HG03558 (cell line): ENCODE data around the gene C6orf89.

Experiments used
- ATAC-seq: cut with Tn5 transposase; IDR thresholded peaks from one replicate; pipeline ENCODE4 v1.9.1; 2021; ENCODE audit warnings: moderate number of reproducible peaks; ENCODE audit not compliant: unreplicated experiment; ENCODE audit errors: extremely low read depth

Gene C6orf89

GRCh38 chr6:36851626-36852025, 34.1 kb upstream of the C6orf89 start:
- ATAC-seq, result no peak

GRCh38 chr6:36852481-36853147, 33.1 kb upstream of the C6orf89 start:
- no peak for ATAC-seq

GRCh38 chr6:36853325-36853724, 32.4 kb upstream of the C6orf89 start:
- no peak for ATAC-seq

- no peak for ATAC-seq
Observed at GRCh38 chr6:36855750-36856149, 30.0 kb upstream of the C6orf89 start.

GRCh38 chr6:36856277-36856676, 29.5 kb upstream of the C6orf89 start:
- no peak for ATAC-seq

GRCh38 chr6:36857325-36857724, 28.4 kb upstream of the C6orf89 start:
- no peak for ATAC-seq

- no peak for ATAC-seq
Observed at GRCh38 chr6:36858407-36858981, 27.3 kb upstream of the C6orf89 start.

GRCh38 chr6:36860126-36860525, 25.6 kb upstream of the C6orf89 start:
- ATAC-seq, result no peak

- no peak for ATAC-seq
Observed at GRCh38 chr6:36862164-36862847, 23.4 kb upstream of the C6orf89 start.

GRCh38 chr6:36862848-36863382, 22.8 kb upstream of the C6orf89 start:
- ATAC-seq, result no peak

GRCh38 chr6:36863670-36864540, 21.8 kb upstream of the C6orf89 start:
- no peak for ATAC-seq

GRCh38 chr6:36865835-36866234, 19.9 kb upstream of the C6orf89 start:
- no peak for ATAC-seq

- ATAC-seq, result no peak
Observed at GRCh38 chr6:36867471-36868224, 18.1 kb upstream of the C6orf89 start.

- no peak for ATAC-seq
Observed at GRCh38 chr6:36871686-36872085, 14.1 kb upstream of the C6orf89 start.

- no peak for ATAC-seq
Observed at GRCh38 chr6:36873115-36873514, 12.6 kb upstream of the C6orf89 start.

- ATAC-seq, result no peak
Observed at GRCh38 chr6:36873612-36874442, 11.9 kb upstream of the C6orf89 start.

GRCh38 chr6:36874443-36875249, 11.1 kb upstream of the C6orf89 start, which contains the start of gene PPIL1:
TSS of gene PPIL1 (minus strand) at chr6:36874803. CDS start at chr6:36874772, 31 bp downstream.
- peak; percentile 32 for ATAC-seq

- ATAC-seq, result no peak
Observed at GRCh38 chr6:36875250-36875633, 10.5 kb upstream of the C6orf89 start.
